GM21515 (cell line): ENCODE results near the gene CCR5.
"Not testable (repeated sequence)": the region's sequence is repeated elsewhere in the genome, so short reads cannot be mapped to it uniquely, and the experiment has no call there.

ENCODE experiments used
- ATAC-seq: cut with Tn5 transposase; IDR thresholded peaks from one replicate; pipeline ENCODE4 v1.9.1; 2021; ENCODE audit not compliant: unreplicated experiment

The CCR5 gene

GRCh38 chr3:46383211-46383950, 12.6 kb downstream of the CCR5 start:
- ATAC-seq, result no peak

DNA sequence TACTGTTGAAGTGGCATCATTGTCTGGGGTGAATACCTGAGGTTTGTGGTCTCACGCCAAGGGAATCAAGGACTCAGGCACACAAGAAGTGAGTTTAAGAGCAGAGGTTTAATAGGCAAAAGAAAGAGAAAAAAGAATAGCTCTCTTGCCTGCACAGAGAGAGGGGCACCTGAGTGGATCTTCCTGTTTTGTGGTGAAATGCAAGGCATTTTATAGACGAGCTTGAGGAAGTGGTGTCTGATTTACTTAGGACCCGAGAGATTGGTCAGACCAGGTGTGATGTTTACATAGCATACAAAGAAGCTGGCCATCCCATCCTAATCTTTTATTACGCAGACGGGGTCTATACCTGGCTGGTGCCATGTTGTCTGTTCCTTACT, 13.2 kb downstream of the CCR5 start:
- ATAC-seq, result no peak

GRCh38 chr3:46386205-46386604, 15.5 kb downstream of the CCR5 start:
- ATAC-seq, result no peak

DNA sequence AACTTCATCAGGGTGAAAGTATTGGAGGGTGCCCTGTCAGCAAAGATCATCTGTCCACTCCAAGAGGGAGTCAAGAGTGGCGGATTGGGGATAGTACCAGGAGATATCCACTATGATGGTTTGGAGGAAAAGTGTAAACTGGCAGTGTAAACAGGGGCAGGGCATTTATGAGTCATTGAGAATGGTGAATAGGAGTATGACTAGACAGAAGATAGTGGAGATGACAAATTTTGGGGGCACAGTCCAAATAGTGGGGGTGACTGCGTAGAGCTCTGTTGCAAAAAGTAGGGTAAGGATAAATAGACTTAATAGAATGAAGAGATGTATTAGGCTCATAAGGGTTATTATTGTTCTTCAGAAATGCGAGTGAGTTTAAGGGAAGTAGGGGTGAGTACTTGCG, 18.1 kb downstream of the CCR5 start:
- ATAC-seq, result not testable (repeated sequence)

GRCh38 chr3:46389306-46389705, 18.6 kb downstream of the CCR5 start:
- no peak for ATAC-seq

DNA sequence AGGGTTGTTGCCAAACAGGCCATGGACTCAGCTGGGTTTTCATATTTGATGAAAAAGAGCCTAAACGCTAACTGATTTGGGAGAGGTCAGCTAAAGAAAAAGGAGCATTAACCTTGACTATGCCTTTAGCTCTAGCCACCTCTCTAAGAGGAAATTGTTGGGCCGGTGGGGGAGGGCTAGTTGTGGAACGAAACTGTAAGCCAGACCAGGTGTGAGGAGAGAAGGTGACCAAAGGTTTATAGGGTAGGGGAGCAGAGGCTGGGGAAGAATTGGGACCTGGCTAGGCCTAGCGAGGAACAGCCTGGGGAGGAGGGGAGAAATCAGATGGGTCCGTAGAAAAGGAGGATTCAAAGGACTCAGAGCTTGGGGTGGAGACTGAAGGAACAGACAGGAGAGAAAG, 20.8 kb downstream of the CCR5 start:
- ATAC-seq, result not testable (repeated sequence)

DNA sequence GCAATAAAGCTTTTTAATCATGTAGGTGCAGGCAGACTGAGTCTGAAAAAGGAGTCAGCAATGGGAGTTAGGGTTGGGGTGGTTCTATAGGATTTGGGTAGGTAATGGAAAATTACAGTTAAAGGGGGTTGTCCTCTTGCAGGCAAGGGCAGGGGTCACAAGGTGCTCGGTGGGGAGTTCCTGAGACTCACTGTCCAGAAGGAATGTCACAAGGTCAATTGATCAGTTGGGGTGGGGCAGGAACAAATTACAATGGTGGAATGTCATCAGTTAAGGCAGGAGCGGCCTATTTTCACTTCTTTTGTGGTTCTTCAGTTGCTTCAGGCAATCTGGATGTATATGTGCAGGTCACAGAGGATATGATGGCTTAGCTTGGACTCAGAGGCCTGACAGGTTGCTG, 22.3 kb downstream of the CCR5 start:
- no peak for ATAC-seq

DNA sequence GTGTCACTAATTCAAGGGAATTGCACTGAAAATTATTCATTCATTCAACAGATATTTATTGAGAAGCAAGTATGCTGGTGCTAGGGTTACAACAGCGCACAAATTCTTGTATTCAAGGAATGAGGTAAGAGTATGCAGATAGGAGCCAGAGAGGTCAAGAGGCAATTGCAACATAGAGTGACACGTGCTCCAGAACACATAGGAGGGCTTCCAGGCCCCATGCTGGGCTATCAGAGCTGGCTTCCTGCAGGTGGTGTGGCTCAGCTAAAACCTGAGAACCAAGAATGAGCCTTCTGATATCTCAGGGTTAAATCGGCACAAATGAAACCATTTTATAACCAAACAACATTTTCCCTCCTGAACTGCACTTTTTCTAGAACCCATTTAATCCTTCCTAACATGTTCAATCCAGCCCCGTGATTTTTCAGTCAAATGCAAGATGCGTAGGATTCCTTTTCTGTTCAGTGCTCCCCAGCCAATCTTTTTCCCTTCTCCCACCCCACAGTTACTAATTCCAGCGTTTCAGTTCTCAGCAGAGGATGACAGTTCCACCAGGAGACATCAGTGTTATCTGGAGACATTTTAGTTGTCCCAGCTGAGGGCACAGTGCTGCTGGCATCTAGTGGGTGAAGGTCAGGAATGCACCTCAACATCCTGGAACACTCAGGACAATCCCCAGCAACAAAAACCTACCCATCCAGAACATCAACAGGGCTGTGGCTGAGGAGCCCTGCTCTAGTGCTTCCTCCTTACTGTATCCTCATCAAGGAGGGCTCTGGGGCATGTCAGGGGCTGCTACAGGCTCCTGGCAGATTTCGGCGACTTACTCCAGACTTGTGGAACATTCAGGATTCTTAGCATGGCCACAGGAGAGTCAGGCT, 23.0 kb downstream of the CCR5 start:
- ATAC-seq, result no peak

DNA sequence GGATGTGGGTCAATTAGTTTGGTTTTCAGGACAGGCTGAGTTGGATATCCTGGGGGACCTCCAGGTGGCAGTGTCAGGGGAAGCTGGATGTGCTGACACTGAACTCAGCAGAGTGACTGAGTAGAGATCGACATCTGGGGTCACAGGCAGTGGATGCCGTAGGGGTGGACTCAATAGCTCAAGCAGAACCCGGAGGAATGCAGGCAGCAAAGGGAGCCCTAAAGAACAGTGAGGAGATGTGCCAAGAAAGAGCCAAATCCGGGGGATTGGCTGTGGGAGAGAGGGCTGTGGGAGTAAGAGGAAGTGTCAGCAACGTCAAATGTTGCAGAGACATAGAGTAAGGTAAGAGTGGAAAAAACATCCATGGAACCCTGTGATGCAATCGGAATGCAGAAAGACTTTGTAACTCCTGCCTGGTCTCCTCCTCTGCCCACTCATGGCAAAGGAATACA, 24.5 kb downstream of the CCR5 start:
- no peak for ATAC-seq

DNA sequence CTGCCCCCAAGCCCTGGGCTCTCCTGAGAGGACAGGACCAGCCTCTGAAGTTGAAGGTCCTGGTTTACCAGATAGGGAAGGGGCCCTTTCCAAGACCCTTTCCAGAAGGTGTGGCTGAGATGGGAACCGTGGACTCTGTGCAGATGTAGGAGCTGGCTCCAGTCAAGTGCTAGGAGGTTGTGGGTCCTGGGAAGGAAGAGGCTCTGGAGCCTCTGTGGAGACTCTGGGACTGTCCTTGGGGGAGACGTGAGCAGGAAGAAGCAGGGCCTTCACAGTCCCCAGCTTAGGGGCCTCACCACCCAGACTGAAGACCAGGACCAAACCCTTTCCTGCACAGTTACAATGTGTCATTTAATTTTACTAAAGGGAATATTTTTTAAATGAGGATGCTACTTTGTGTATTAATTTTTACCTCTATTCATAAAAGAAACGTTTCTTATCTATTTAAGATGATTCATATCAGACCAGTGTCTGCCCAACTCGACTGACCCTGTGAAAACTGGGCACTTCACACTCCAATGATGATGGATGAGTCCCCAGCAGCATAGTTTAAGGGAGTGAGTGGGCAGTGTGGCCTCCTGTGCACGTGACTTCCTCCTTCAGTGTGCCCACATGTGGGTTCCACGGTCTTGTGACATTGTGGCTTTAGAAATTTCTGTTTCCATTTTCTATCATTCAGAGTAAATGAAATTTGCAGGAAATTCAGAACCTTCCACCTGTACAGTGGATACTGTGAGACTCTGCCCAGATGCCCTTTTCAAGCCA, 25.2 kb downstream of the CCR5 start:
- ATAC-seq, result no peak

GRCh38 chr3:46397111-46397510, 26.4 kb downstream of the CCR5 start:
- no peak for ATAC-seq

DNA sequence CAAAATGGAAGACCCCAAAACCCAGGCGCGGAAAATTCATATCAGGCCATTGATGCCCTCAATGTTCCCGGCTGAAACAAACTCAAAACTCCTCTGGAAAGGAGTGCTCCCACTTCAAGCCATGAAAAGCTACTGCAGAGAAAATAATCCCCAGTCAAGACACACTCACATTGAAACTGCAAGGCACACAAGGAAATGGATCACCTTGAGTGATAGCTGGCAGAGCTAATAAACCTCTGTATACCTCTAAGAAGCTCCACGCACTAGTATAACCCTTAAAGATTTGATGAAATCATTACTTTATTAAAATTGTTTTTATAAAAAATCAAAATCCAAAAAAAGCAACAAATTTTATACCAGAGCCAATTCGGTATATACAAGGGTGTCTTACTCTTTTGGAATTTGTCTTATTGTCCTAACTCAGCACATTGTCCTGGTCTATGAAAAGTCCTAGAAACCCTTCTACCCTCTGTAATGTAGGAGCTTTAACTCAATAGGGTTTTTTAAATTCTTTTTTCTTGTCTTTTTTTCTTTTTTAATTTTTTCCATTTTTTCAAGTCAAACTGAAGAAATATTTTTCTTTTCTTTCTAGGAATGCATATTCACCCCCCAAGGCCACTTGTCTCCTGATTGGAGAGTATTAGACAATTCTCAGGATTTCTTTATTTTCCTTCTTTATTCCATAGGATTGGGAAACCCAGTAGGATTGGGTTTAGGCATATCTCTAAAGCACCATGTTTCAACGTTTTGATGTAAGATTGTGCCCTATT, 27.6 kb downstream of the CCR5 start:
- no peak for ATAC-seq

DNA sequence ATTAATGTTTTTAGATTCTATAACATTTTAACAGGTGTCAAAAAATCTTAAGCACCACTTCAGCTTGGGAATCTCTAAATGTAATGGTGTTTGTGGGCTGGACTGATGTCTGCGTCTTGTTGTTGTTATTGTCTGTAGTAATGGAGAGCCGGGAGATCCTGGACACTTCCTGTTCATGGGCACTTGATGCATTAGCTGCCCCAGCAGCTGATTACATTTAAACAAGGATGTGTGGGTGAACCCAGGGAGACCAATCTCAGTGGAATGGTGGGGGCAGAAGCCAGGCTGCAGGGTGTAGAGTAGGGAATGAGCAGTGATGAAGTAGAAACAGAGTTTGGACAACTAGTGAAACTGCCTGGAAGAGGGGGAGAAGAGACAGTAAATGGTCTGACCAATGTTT, 28.4 kb downstream of the CCR5 start:
- no peak for ATAC-seq

- ATAC-seq, result no peak
Measured at GRCh38 chr3:46399557-46399956, 28.8 kb downstream of the CCR5 start.

GRCh38 chr3:46400000-46400734, 29.4 kb downstream of the CCR5 start:
- no peak for ATAC-seq

- ATAC-seq, result no peak
Measured at GRCh38 chr3:46400846-46401245, 30.1 kb downstream of the CCR5 start.

DNA sequence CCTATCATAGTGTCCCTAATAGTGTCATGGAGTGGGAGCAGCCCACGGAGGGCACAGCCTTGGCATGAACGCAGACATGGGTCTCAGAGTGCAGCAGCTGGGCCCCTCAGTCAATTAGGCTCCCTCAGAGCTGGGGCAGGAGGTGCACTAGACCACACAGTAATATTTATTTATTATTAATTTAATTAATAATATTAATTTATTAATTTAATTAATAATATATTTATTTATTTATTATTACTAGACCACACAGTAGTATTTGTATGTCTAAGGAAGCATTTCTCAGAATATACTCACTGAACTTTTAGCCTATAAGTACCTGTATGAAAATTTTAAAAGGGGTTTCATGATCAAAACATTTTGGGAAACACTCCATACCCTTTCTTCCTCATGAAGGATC, 30.8 kb downstream of the CCR5 start:
- ATAC-seq, result no peak

- not testable (repeated sequence) for ATAC-seq
Measured at GRCh38 chr3:46402902-46403301, 32.2 kb downstream of the CCR5 start.

DNA sequence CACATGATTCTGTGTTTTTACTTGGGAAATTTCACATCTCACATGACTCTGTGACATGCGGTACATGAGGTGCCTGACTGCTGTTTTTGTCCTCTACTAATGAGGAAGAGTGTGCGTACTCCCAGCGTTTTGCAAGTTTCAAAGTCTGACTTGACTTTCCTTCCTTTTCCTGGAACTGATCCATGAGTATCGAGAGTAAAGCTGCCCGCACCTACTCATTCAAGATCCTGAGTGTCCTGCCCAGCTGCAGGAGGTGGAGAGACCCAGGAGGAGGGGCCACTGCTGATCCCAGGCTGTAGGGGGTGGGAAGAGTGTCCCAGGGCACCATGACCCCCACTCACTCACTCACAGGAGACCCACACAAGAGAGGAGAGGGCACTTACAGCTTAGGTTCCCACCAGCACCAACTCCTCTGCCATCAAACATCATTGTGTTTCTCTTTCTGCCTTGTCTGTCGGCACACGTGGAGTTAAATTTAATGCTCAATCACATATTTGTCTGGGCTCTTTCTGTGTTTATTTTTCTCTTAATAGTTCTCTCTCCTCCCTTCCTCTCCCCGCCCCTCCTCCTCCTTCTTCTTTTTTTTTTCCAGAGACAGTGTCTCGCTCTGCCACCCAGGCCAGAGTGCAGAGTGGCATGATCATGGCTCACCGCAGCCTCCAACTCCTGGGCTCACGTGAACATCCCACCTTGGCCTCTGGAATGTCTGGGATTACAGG, 34.7 kb downstream of the CCR5 start:
- no peak for ATAC-seq

DNA sequence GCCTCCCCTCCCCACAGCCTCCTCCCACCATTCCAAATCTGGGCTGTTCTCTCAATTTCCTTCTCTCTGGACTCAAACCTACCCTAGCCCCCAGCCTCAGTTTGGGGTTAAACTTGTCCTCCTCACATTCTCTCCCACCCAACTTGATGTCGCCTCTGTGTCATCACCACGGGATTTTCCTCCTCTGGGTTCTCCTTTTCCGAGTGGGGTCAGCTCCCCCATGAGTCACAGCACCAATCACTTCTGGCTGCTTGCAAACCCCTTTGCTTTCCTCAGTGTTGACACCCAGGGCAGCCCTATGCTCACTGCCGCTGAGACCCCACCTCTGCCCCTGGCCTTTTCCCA, 35.7 kb downstream of the CCR5 start:
- ATAC-seq, result no peak
